ENCODE results near the gene TMEM222.

DNA sequence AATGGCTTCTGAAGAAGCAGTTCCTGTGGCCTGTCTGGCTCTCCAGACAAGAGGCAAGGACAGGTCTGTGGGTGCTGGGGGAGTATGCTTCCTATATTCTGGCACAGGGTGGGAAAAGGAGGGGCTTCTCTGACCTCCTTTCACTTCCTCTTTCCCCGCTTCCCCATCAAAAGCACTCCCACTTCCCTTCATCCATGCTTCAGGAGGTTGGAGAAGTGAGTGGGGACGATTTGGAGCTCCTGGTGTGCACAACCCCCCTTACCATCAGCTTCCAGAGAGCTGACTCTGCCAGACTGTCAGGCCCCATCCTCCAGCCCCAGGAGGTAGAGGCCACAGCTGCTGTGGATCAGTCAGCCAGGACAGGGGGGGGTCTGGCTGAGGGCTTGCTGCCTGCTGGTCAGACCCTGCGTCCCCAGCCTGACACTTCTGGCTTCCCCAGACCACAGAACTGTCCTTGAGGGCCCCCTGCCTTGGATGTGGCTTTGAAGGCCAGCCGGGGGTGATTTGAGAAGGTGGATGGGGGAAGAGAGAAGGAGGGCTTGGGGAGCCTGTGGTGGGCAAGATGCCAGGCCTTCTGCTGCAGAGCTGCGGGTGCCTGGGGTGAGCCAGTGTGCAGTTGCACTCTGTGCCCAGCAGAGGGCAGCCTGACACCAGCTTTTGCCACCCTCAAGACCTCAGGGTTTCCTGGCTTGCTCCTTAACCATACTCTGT is 21.5 kb upstream of the TMEM222 start:
- TF ChIP-seq POLR2AphosphoS5 (IDR thresholded peaks at IDR 0.05; ENCODE audit: low read depth, low read length) (peak; percentile 46; the same call in 1 of the 2 replicates), SIN3A (IDR thresholded peaks at IDR 0.05; ENCODE audit: borderline replicate concordance, insufficient read depth, low read length) (no peak)

Data from PFSK-1 (cell line).